Upper lobe of right lung (tissue), 1 donor: ENCODE measurements around the gene DPP8. TPM values are rescaled to one million over a fixed set of nuclear protein-coding genes. Genes with fewer than 3 reads are reported as not detected.

Experiments
- ATAC-seq: fragments of 200-7000 bp; cut with Tn5 transposase; one replicate; pipeline ENCODE4 v1.9.1; 2020; ENCODE audit warnings: mild to moderate bottlenecking, moderate library complexity
- DNase-seq: peaks from one replicate; pipeline ENCODE4 v3.0.0-alpha.2; 2020
- H3K27ac ChIP-seq: fragments of 200-600 bp; one replicate; pipeline ENCODE4 v1.8.0; 2022
- H3K27me3 ChIP-seq: fragments of 200-600 bp; one replicate; pipeline ENCODE4 v1.8.0; 2022; ENCODE audit warnings: mild to moderate bottlenecking
- H3K36me3 ChIP-seq: fragments of 200-600 bp; one replicate; pipeline ENCODE4 v1.8.0; 2022
- H3K4me1 ChIP-seq: fragments of 200-600 bp; one replicate; pipeline ENCODE4 v1.8.0; 2022
- H3K4me3 ChIP-seq: fragments of 200-600 bp; one replicate; pipeline ENCODE4 v1.8.0; 2022; ENCODE audit warnings: mild to moderate bottlenecking
- H3K9me3 ChIP-seq: fragments of 200-600 bp; one replicate; pipeline ENCODE4 v1.8.0; 2022
- CTCF ChIP-seq: fragments of 200-600 bp; IDR thresholded peaks from one replicate; pipeline ENCODE4 v1.8.0; 2022; ENCODE audit warnings: antibody characterized with exemption
- intact Hi-C: fragments of 100-400 bp; cut with DNase I; formaldehyde crosslinking; loops from one replicate; pipeline ENCODE4 v1.11.0; 2022
- total RNA-seq: library from RNA; stranded (reverse); fragmentation: NEBNext Ultra II Directional; extraction: Animal tissue kit (Norgen Biotek cat#: 25700); gene quantifications from one replicate; pipeline ENCODE4 v1.2.1, GENCODE V29; 2021
- donor health status: DM: no; HTN: yes; CAD: no; lungs with severe emphysema.

The DPP8 gene
- total RNA-seq, 1 donor from 2014 or later = 28.2 TPM

GRCh38 chr15:65521350-65521749 is 3.9 kb upstream of the DPP8 start:
- DNase-seq (no peak), ATAC-seq (no peak)
- Histone ChIP-seq H3K27me3 (no peaks in the 10 kb centered on the region), H3K4me1 (peaks cover 3% of the 10 kb centered on the region), H3K4me3 (no peak overlapping the region), H3K27ac (no peak overlapping the region), H3K36me3 (no peaks in the 10 kb centered on the region), H3K9me3 (no peaks in the 10 kb centered on the region)
- intact Hi-C loops = no loop called here
- TF ChIP-seq CTCF = no peak

GRCh38 chr15:65518633-65519285 is 1.3 kb upstream of the DPP8 start:
- no peak for TF ChIP-seq CTCF
- no peak for DNase-seq
- Histone ChIP-seq H3K27me3 (no peaks in the 10 kb centered on the region), H3K36me3 (peaks cover 10% of the 10 kb centered on the region), H3K4me3 (no peak overlapping the region), H3K9me3 (no peaks in the 10 kb centered on the region), H3K4me1 (peaks cover 20% of the 10 kb centered on the region), H3K27ac (no peak overlapping the region)
- ATAC-seq = no peak
- intact Hi-C loops = no loop called here

- Histone ChIP-seq H3K27ac (peak overlapping the region; percentile 94), H3K4me3 (peak overlapping the region; percentile 100)
- TF ChIP-seq CTCF = no peak
Measured at GRCh38 chr15:65517866-65518207, 348 bp upstream of the DPP8 start.

GRCh38 chr15:65512807-65513416 is 4.6 kb downstream of the DPP8 start:
- DNase-seq (no peak), ATAC-seq (no peak)
- intact Hi-C loops = no loop called here
- TF ChIP-seq CTCF = no peak
- peaks cover 51% of the 10 kb centered on the region for H3K36me3 ChIP-seq
- H3K27ac ChIP-seq = no peak overlapping the region
- H3K4me1 ChIP-seq = peaks cover 29% of the 10 kb centered on the region
- no peak overlapping the region for H3K4me3 ChIP-seq
- no peaks in the 10 kb centered on the region for H3K9me3 ChIP-seq
- H3K27me3 ChIP-seq = no peaks in the 10 kb centered on the region

More at GRCh38 chr15:65517866-65518207, 348 bp upstream of the DPP8 start:
- no peak for ATAC-seq
- DNase-seq = no peak
- Histone ChIP-seq H3K9me3 (no peaks in the 10 kb centered on the region), H3K4me1 (peaks cover 25% of the 10 kb centered on the region), H3K27me3 (no peaks in the 10 kb centered on the region), H3K36me3 (peaks cover 13% of the 10 kb centered on the region)
- intact Hi-C loops = no loop called here

GRCh38 chr15:65512189-65512588 is 5.3 kb downstream of the DPP8 start:
- peaks cover 29% of the 10 kb centered on the region for H3K4me1 ChIP-seq
- no peak overlapping the region for H3K4me3 ChIP-seq
- no peak for TF ChIP-seq CTCF
- H3K9me3 ChIP-seq = no peaks in the 10 kb centered on the region
- peaks cover 53% of the 10 kb centered on the region for H3K36me3 ChIP-seq
- no peak overlapping the region for H3K27ac ChIP-seq
- no peak for DNase-seq
- no peak for ATAC-seq
- intact Hi-C loops = no loop called here
- no peaks in the 10 kb centered on the region for H3K27me3 ChIP-seq
